HTERT RPE-1 (cell line): Measurements from ENCODE around the gene GORAB.

Source experiments
- in situ Hi-C: fragments of 300-500 bp; cut with MboI; formaldehyde crosslinking; loops from 4 replicates; pipeline ENCODE4 v1.14.3; 2020; ENCODE audit warnings: low sequenced_read_pairs

The GORAB gene

GRCh38 chr1:170587253-170587593, 55.3 kb downstream of the GORAB start:
- in situ Hi-C loops: no loop called here

DNA sequence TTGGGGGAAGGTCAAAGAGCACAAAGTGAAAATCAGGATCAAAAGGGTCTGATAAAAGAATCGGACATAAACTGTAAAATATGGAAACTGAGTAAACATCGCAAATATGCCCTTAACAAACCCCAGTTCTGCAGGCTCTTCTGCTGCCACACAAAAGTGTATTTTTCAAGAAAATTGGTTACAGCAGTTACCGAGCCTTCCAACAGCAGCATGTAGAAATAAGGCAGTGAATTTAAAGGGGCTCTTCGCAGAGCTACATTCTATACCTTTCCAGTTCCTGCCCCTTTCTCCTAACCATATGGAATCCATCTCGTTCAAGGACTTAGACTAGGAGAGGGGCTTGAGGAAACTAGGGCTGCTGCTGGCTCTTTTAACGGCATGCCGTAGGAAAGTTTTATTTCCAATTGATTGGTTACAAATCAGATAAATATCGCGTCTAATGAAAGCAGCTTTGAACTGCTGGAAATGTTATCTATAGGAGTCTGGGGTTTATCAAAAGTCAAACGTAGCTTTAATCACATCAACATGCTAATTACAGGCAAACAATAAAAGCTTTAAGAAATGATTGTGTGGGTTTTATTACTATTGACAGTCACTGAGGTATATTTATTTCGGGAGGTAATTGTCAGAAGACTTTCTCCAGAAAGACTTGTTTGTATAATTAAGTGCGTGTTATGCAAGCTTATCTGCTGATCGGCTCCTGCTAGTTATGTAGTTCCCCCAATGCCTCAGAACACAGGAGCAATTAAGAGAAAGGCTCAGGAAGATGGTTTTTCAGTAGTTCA, 59.1 kb downstream of the GORAB start:
- in situ Hi-C loops: no loop called here

GRCh38 chr1:170592591-170593111, 60.7 kb downstream of the GORAB start:
- in situ Hi-C loops: no loop called here

DNA sequence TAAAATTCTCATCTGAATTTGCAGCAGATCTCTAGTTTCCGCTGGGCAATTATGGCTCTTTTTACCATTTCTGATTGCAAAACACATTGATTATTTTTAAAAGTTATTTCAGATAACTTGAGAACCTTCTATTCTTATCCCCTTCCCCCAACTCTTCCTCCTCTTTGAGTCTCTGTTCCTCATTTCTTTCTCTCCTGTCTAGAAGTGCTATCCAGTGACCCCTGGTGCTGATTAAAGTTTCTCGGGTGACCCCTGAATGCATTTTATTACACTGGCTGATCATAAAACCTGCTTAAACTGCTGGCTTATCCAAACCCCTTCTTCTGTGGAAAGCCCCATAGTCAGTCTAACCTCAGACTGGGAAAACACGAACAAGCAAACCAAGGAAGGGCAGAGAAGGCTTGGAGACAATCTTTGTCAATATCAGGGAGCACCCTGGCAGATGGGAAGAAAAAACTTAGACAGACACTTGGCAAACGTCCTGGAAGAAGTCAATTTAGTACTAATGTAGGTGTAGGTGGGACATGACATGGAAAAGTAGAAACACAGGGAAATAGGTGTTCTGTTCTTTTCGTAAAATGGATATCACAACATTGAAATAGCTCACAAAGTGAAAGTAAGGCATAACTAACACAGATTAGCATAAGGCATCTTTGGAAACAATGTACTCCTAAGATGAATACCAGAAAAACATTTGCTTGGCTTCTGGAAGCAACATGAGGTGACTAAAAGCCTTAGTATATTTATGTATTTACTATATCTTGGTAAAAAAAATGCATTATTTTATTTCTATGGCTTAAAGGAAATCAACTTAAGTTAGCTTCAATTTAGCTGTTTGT, 61.4 kb downstream of the GORAB start:
- in situ Hi-C loops: no loop called here

GRCh38 chr1:170594066-170594626, 62.2 kb downstream of the GORAB start:
- in situ Hi-C loops: no loop called here

DNA sequence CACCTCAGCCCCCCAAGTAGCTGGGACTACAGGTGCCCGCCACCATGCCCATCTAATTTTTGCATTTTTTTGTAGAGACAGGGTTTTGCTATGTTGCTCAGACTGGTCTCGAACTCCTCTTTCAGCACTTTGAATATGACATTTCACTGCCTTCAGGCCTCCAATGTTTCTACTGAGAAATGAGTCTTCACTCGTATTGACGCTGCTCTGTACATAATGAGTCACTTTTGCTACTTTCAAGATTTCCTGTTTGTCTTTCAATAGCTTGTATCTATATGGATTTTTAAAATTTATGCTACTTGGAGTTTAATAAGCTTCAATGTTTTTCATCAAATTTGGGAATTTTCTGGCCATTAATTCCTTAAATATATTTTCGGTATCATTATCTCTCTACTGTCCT, 64.7 kb downstream of the GORAB start:
- in situ Hi-C loops: no loop called here

GRCh38 chr1:170598618-170599017, 66.7 kb downstream of the GORAB start:
- in situ Hi-C loops: no loop called here

DNA sequence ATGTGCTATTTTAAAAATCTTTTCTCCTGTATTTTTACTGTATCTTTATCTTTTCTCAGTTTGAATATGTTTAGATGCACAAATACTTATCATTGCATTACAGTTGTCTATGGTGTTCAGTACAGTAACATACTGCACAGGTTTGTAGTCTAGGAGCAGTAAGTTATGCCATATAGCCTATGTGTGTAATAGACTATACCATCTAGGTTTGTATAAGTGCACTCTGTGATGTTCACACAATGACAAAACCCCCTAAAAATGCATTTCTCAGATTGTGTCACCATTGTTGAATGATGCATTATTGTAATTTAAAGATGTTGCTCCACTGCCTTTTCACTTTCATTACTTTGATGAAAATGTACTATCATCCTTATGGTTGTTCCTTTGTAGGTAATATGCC, 67.1 kb downstream of the GORAB start:
- in situ Hi-C loops: no loop called here

DNA sequence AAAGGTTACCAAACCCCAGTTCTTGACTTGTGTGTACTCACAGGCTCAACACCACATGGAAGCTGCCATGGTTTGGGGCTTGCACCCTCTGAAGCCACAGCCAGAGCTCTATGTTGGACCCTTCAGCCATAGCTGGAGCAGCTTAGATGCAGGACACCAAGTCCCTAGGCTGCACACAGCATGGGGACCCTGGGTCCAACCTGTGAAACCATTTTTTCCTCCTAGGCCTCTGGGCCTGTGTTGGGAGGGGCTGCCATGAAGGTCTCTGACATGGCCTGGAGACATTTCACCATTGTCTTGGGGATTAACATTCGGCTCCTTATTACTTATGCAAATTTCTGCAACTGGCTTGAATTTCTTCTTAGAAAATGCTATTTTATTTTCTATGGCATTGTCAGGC, 69.9 kb downstream of the GORAB start:
- in situ Hi-C loops: no loop called here
